SU-DHL-6 (cell line): ENCODE measurements around the gene MAML3.

ENCODE experiments used
- H2AFZ ChIP-seq: fragments of 200-600 bp; sonication (generic); 2 replicates; pipeline ENCODE4 v1.6.1; 2014; ENCODE audit warnings: low read depth, mild to moderate bottlenecking, moderate library complexity, mixed read lengths, antibody characterized with exemption, low read length; ENCODE audit not compliant: severe bottlenecking
- H3F3A ChIP-seq: fragments of 200-600 bp; shearing (Covaris generic); 2 replicates; pipeline ENCODE4 v1.6.0; 2016; ENCODE audit warnings: antibody characterized with exemption, mild to moderate bottlenecking; ENCODE audit not compliant: insufficient read depth
- H3K27ac ChIP-seq: fragments of 200-600 bp; sonication (generic); 2 replicates; pipeline ENCODE4 v1.5.1; 2016; ENCODE audit warnings: low read depth, mild to moderate bottlenecking, low read length, moderate library complexity, mixed read lengths
- H3K27me3 ChIP-seq: fragments of 200-600 bp; sonication (generic), shearing (Covaris generic); 2 replicates; pipeline ENCODE4 v1.6.0; 2014; ENCODE audit warnings: mild to moderate bottlenecking, low read length
- H3K36me3 ChIP-seq: fragments of 200-600 bp; sonication (generic); 2 replicates; pipeline ENCODE4 v1.6.1; 2014; ENCODE audit warnings: mild to moderate bottlenecking, low read length, mixed read lengths
- H3K4me2 ChIP-seq: fragments of 300-600, 200-600 bp; shearing (Covaris generic), sonication (generic); 2 replicates; pipeline ENCODE4 v1.6.0; 2014; ENCODE audit warnings: low read length, low read depth, mild to moderate bottlenecking; ENCODE audit not compliant: poor library complexity, severe bottlenecking
- H3K4me3 ChIP-seq: fragments of 200-600 bp; sonication (generic); 2 replicates; pipeline ENCODE4 v1.5.1; 2014; ENCODE audit warnings: antibody characterized with exemption, low read length, mild to moderate bottlenecking, mixed read lengths; ENCODE audit not compliant: insufficient read depth, poor library complexity, severe bottlenecking
- H3K79me2 ChIP-seq: fragments of 200-600 bp; sonication (generic); 2 replicates; pipeline ENCODE4 v1.6.1; 2014; ENCODE audit warnings: mild to moderate bottlenecking, low read length, moderate library complexity; ENCODE audit not compliant: insufficient read depth
- H3K9ac ChIP-seq: fragments of 200-600 bp; sonication (generic); 2 replicates; pipeline ENCODE4 v1.7.0; 2014; ENCODE audit warnings: mild to moderate bottlenecking, low read length
- H3K9me2 ChIP-seq: fragments of 200-600 bp; sonication (generic); replicated peaks from 2 replicates; pipeline ENCODE4 v1.6.1; 2014; ENCODE audit warnings: low read length; ENCODE audit not compliant: insufficient read depth
- H3K9me3 ChIP-seq: fragments of 200-600 bp; sonication (generic); 2 replicates; pipeline ENCODE4 v1.6.1; 2014; ENCODE audit warnings: low read length, mixed read lengths; ENCODE audit not compliant: insufficient read depth
- H4K20me1 ChIP-seq: fragments of 200-600 bp; sonication (generic); 2 replicates; pipeline ENCODE4 v1.6.1; 2014; ENCODE audit warnings: low read depth, mild to moderate bottlenecking, antibody characterized with exemption, low read length, moderate library complexity, mixed read lengths
- EZH2phosphoT487 ChIP-seq: fragments of 200-600 bp; sonication (generic), shearing (Covaris generic); conservative IDR thresholded peaks from 2 replicates; pipeline ENCODE4 v1.6.1; 2018; ENCODE audit warnings: mild to moderate bottlenecking, antibody characterized with exemption, low read length, moderate library complexity, mixed read lengths
- TF ChIP-seq, protein P1 (sequence below): fragments of 200-600 bp; sonication (generic); IDR thresholded peaks from one replicate; pipeline ENCODE4 v1.5.1; 2017; ENCODE audit warnings: antibody characterized with exemption, mild to moderate bottlenecking, low read length, moderate library complexity; ENCODE audit not compliant: insufficient read depth, poor library complexity, severe bottlenecking

The MAML3 gene

DNA sequence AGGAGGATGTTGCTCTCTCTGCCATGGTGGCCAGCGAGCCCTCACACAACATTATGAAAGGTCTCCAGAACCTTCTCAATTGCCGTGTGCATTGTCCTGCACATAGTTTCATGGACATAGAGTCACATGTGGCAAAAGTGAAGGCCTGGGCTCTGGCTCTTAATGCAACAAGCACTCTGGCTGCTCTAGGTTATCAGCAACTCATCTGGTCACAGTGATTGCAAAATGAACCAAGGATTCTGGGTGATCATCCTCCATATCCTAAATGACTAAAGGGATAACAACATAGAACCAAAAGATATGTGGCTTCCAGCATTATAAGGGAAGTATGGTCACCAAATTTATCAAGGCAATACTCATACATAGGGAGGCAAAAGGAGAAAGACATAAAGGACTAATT is 313.2 kb downstream of the MAML3 start:
- H3K27ac ChIP-seq = no peak overlapping the region
- H3K9ac ChIP-seq = no peak overlapping the region
- no peaks in the 10 kb centered on the region for H3K79me2 ChIP-seq
- H3K36me3 ChIP-seq = no peaks in the 10 kb centered on the region
- no peak overlapping the region for H2AFZ ChIP-seq
- H3F3A ChIP-seq = no peaks in the 10 kb centered on the region
- TF ChIP-seq, protein P1, sequence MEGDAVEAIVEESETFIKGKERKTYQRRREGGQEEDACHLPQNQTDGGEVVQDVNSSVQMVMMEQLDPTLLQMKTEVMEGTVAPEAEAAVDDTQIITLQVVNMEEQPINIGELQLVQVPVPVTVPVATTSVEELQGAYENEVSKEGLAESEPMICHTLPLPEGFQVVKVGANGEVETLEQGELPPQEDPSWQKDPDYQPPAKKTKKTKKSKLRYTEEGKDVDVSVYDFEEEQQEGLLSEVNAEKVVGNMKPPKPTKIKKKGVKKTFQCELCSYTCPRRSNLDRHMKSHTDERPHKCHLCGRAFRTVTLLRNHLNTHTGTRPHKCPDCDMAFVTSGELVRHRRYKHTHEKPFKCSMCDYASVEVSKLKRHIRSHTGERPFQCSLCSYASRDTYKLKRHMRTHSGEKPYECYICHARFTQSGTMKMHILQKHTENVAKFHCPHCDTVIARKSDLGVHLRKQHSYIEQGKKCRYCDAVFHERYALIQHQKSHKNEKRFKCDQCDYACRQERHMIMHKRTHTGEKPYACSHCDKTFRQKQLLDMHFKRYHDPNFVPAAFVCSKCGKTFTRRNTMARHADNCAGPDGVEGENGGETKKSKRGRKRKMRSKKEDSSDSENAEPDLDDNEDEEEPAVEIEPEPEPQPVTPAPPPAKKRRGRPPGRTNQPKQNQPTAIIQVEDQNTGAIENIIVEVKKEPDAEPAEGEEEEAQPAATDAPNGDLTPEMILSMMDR = no peak
- TF ChIP-seq EZH2phosphoT487 = no peak
- H3K4me3 ChIP-seq = no peak overlapping the region
- no peaks in the 10 kb centered on the region for H4K20me1 ChIP-seq
- no peak overlapping the region for H3K4me2 ChIP-seq
- H3K9me3 ChIP-seq = no peaks in the 10 kb centered on the region
- no peaks in the 10 kb centered on the region for H3K27me3 ChIP-seq
- H3K9me2 ChIP-seq = no peaks in the 10 kb centered on the region

DNA sequence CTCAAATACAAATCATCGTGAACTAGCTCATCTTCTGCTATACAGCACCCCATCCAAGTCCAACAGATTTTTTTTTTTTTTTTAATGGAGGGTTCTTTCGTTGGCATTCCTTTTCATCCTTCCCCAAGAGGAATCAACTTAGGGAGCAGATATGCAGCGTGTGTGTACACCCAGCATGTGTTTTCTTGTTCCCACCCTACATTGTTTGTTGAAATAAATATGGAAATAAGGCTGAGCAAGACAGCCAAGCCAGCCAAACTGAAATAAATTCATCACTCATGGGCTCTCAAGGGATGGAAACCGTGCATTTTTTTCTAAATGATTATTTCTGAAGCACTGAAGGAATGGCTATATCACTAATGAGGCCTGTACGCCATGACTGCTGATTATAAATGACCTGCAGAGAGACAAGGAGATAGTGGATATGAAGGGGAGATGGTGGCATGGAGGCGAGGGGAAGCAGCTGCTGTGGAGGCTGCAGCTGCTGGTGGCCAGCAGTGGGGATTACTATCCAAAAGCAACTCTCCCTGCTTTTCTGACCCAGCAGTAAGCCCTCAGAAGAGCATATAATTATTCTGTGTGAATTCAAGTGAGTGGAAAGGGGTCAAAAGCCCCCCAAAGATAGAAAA is 314.5 kb downstream of the MAML3 start:
- no peak overlapping the region for H3K27ac ChIP-seq
- no peak overlapping the region for H3K4me3 ChIP-seq
- H3K9ac ChIP-seq = no peak overlapping the region
- H3K4me2 ChIP-seq = no peak overlapping the region
- no peaks in the 10 kb centered on the region for H3F3A ChIP-seq
- H3K9me3 ChIP-seq = no peaks in the 10 kb centered on the region
- H4K20me1 ChIP-seq = no peaks in the 10 kb centered on the region
- H3K27me3 ChIP-seq = no peaks in the 10 kb centered on the region
- no peaks in the 10 kb centered on the region for H3K36me3 ChIP-seq
- H2AFZ ChIP-seq = no peak overlapping the region
- H3K9me2 ChIP-seq = no peaks in the 10 kb centered on the region
- no peaks in the 10 kb centered on the region for H3K79me2 ChIP-seq
- TF ChIP-seq EZH2phosphoT487 = no peak
- TF ChIP-seq, protein P1 = no peak

DNA sequence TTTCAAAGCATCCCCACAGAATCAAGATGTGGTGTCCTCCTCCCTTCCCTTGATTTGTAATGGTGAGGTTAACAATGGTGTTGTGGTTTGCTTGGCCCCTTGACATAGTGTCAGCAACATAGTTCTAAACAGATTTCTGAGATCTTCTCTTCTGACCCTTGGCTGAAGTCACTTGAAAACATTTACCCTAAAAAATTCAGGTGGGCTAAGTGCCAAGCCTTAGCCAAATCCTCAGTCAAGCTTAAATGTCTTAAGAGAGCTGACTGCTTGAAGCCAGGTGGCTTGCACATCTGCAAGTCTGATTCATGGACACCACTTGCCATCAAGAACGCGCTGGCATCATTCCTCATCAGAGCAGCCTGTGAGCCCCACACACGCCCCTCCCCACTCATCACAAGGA is 315.2 kb downstream of the MAML3 start:
- H3K79me2 ChIP-seq = no peaks in the 10 kb centered on the region
- no peaks in the 10 kb centered on the region for H3K36me3 ChIP-seq
- no peaks in the 10 kb centered on the region for H3K27me3 ChIP-seq
- H3K4me3 ChIP-seq = no peak overlapping the region
- H3F3A ChIP-seq = no peaks in the 10 kb centered on the region
- H3K9ac ChIP-seq = no peak overlapping the region
- no peaks in the 10 kb centered on the region for H3K9me3 ChIP-seq
- H3K4me2 ChIP-seq = no peak overlapping the region
- no peak overlapping the region for H3K27ac ChIP-seq
- H4K20me1 ChIP-seq = no peaks in the 10 kb centered on the region
- TF ChIP-seq, protein P1 = no peak
- TF ChIP-seq EZH2phosphoT487 = no peak
- H3K9me2 ChIP-seq = no peaks in the 10 kb centered on the region
- H2AFZ ChIP-seq = no peak overlapping the region
